Chondrocyte (in vitro differentiated cells): ENCODE measurements around the gene ZNF786. TPM values are rescaled to one million over a fixed set of nuclear protein-coding genes. Genes with fewer than 3 reads are reported as not detected.
A peak's percentile ranks its signal among the peaks of the same experiment; 100 is the strongest.

Experiments used
- DNase-seq: peaks from one replicate; pipeline ENCODE4 v3.0.0; 2021; ENCODE audit warnings: mixed read lengths, low spot score
- H3K27ac Mint-ChIP-seq: one replicate; pipeline ENCODE4 v1.8.0; 2021; ENCODE audit warnings: mild to moderate bottlenecking, moderate library complexity, mixed read lengths; ENCODE audit not compliant: unreplicated experiment
- H3K27me3 Mint-ChIP-seq: 2 replicates; pipeline ENCODE4 v1.8.0; 2021; ENCODE audit warnings: low read depth, mixed read lengths
- H3K36me3 Mint-ChIP-seq: 2 replicates; pipeline ENCODE4 v1.8.0; 2021; ENCODE audit warnings: low read depth, mixed read lengths
- H3K4me1 Mint-ChIP-seq: 2 replicates; pipeline ENCODE4 v1.8.0; 2021; ENCODE audit warnings: low read depth, mild to moderate bottlenecking, mixed read lengths
- H3K4me3 Mint-ChIP-seq: one replicate; pipeline ENCODE4 v1.8.0; 2021; ENCODE audit warnings: mild to moderate bottlenecking, moderate library complexity, mixed read lengths; ENCODE audit not compliant: unreplicated experiment
- H3K9me3 Mint-ChIP-seq: 2 replicates; pipeline ENCODE4 v1.8.0; 2021; ENCODE audit warnings: low read depth, mixed read lengths
- CTCF ChIP-seq: fragments of 200-600 bp; sonication (generic); IDR thresholded peaks from 2 replicates; pipeline ENCODE4 v1.5.0; 2021; ENCODE audit warnings: antibody characterized with exemption, mild to moderate bottlenecking, moderate library complexity
- total RNA-seq: library from RNA; stranded (reverse); gene quantifications from 3 replicates; pipeline ENCODE4 v1.2.1, GENCODE V29; 2021

The ZNF786 gene
- total RNA-seq, 1 donor from 2014 or later = 7.7 TPM

- Mint-ChIP-seq H3K36me3 (peaks cover 10% of the 10 kb centered on the region), H3K4me1 (no peaks in the 10 kb centered on the region), H3K27ac (no peak overlapping the region), H3K9me3 (peaks cover 7% of the 10 kb centered on the region), H3K27me3 (no peaks in the 10 kb centered on the region), H3K4me3 (no peak overlapping the region)
- no peak for TF ChIP-seq CTCF
- peak; percentile 47 for DNase-seq
Measured at GRCh38 chr7:149081914-149082313, 8.6 kb downstream of the ZNF786 start.

DNA sequence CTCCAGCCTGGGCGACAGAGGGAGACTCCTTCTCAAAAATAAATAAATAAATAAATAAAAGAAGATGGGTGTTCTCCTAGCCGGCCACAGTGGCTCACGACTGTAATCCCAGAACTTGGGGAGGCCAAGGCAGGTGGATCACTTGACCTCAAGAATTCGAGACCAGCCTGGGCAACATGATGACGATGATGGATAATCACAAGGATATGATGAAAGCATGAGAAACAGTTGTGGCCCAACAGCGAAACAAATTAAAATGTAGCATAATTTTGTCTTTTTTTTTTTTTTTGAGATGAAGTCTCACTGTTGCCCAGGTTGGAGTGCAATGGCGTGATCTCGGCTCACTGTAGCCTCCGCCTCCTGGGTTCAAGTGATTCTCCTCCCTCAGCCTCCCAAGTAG, 12.9 kb downstream of the ZNF786 start:
- Mint-ChIP-seq H3K4me1 (no peaks in the 10 kb centered on the region), H3K27ac (no peak overlapping the region), H3K27me3 (no peaks in the 10 kb centered on the region), H3K9me3 (no peaks in the 10 kb centered on the region), H3K4me3 (no peak overlapping the region), H3K36me3 (peaks cover 6% of the 10 kb centered on the region)
- TF ChIP-seq CTCF = no peak
- DNase-seq = no peak

GRCh38 chr7:149075286-149075685, 15.2 kb downstream of the ZNF786 start:
- Mint-ChIP-seq H3K4me1 (no peaks in the 10 kb centered on the region), H3K9me3 (no peaks in the 10 kb centered on the region), H3K4me3 (no peak overlapping the region), H3K27ac (no peak overlapping the region), H3K36me3 (peaks cover 9% of the 10 kb centered on the region), H3K27me3 (no peaks in the 10 kb centered on the region)
- DNase-seq = peak; percentile 9
- TF ChIP-seq CTCF = no peak

GRCh38 chr7:149074116-149074885, 16.2 kb downstream of the ZNF786 start:
- Mint-ChIP-seq H3K9me3 (no peaks in the 10 kb centered on the region), H3K4me1 (no peaks in the 10 kb centered on the region), H3K27me3 (no peaks in the 10 kb centered on the region), H3K36me3 (peaks cover 9% of the 10 kb centered on the region), H3K27ac (no peak overlapping the region), H3K4me3 (no peak overlapping the region)
- DNase-seq = no peak
- no peak for TF ChIP-seq CTCF

- Mint-ChIP-seq H3K9me3 (no peaks in the 10 kb centered on the region), H3K27ac (no peak overlapping the region), H3K4me1 (no peaks in the 10 kb centered on the region), H3K36me3 (peaks cover 12% of the 10 kb centered on the region), H3K4me3 (no peak overlapping the region), H3K27me3 (no peaks in the 10 kb centered on the region)
- DNase-seq = no peak
- no peak for TF ChIP-seq CTCF
Measured at GRCh38 chr7:149072438-149072775, 18.1 kb downstream of the ZNF786 start.
